Hepatocyte (in vitro differentiated cells): ENCODE results near the gene RBM4. TPM values are rescaled to one million over a fixed set of nuclear protein-coding genes. Genes with fewer than 3 reads are reported as not detected.
A peak's percentile ranks its signal among the peaks of the same experiment; 100 is the strongest.

Source experiments
- DNase-seq: peaks from one replicate; pipeline ENCODE4 v3.0.0-alpha.2; 2016; ENCODE audit warnings: low spot score
- H2AFZ ChIP-seq: fragments of 200-600 bp; sonication (generic); 2 replicates; pipeline ENCODE4 v1.6.0; 2016; ENCODE audit warnings: antibody characterized with exemption, mild to moderate bottlenecking
- H3K27ac ChIP-seq: fragments of 200-600 bp; sonication (generic); 2 replicates; pipeline ENCODE4 v1.5.1; 2016; ENCODE audit warnings: mild to moderate bottlenecking
- H3K27me3 ChIP-seq: fragments of 200-600 bp; sonication (generic); 2 replicates; pipeline ENCODE4 v1.6.1; 2016
- H3K36me3 ChIP-seq: fragments of 200-600 bp; sonication (generic); replicated peaks from 2 replicates; pipeline ENCODE4 v1.5.1; 2016; ENCODE audit warnings: low read depth; ENCODE audit not compliant: insufficient read depth
- H3K4me1 ChIP-seq: fragments of 200-600 bp; sonication (generic); 2 replicates; pipeline ENCODE4 v1.5.1; 2016; ENCODE audit warnings: mild to moderate bottlenecking, moderate library complexity; ENCODE audit not compliant: insufficient read depth
- H3K4me2 ChIP-seq: fragments of 200-600 bp; sonication (generic); 2 replicates; pipeline ENCODE4 v1.6.0; 2016
- H3K4me3 ChIP-seq: fragments of 200-600 bp; sonication (generic); 2 replicates; pipeline ENCODE4 v1.5.1; 2016; ENCODE audit warnings: mild to moderate bottlenecking
- H3K79me2 ChIP-seq: fragments of 200-600 bp; sonication (generic); 2 replicates; pipeline ENCODE4 v1.6.0; 2017; ENCODE audit warnings: mild to moderate bottlenecking
- H3K9me2 ChIP-seq: fragments of 200-600 bp; sonication (generic); replicated peaks from 2 replicates; pipeline ENCODE4 v1.6.0; 2017; ENCODE audit warnings: mild to moderate bottlenecking; ENCODE audit not compliant: insufficient read depth
- H3K9me3 ChIP-seq: fragments of 200-600 bp; sonication (generic); 2 replicates; pipeline ENCODE4 v1.5.1; 2016; ENCODE audit warnings: low read depth, mild to moderate bottlenecking
- H4K20me1 ChIP-seq: fragments of 200-600 bp; sonication (generic); 2 replicates; pipeline ENCODE4 v1.6.0; 2016; ENCODE audit warnings: mild to moderate bottlenecking; ENCODE audit not compliant: insufficient read depth, poor library complexity, severe bottlenecking
- EZH2 ChIP-seq: fragments of 200-600 bp; sonication (generic); IDR thresholded peaks from 2 replicates; pipeline ENCODE4 v1.6.1; 2016; ENCODE audit warnings: antibody characterized with exemption, mild to moderate bottlenecking, borderline replicate concordance
- EZH2phosphoT487 ChIP-seq: fragments of 200-600 bp; sonication (generic); IDR thresholded peaks from one replicate; pipeline ENCODE4 v1.6.1; 2018; ENCODE audit warnings: antibody characterized with exemption, mild to moderate bottlenecking, low read depth, moderate library complexity; ENCODE audit not compliant: unreplicated experiment, severe bottlenecking
- WGBS: methylation state at CpG from one replicate; pipeline ENCODE4 v1.1.6; 2016; ENCODE audit warnings: low lambda C conversion rate; ENCODE audit errors: missing lambda C conversion rate; 5-methylcytosine and 5-hydroxymethylcytosine counted together
- polyA plus RNA-seq: library from polyadenylated mRNA; unstranded; fragments of >200 nt; fragmentation: Nextera tagmentation; extraction: Ambion mirVana; gene quantifications from 2 replicates; pipeline ENCODE4 v1.2.1, GENCODE V29; 2016
- small RNA-seq: library from RNA; depleted of rRNA; stranded (forward); fragments of <200 nt; gene quantifications from one replicate; pipeline ENCODE3, GENCODE V24; 2014
- total RNA-seq: library from RNA; depleted of rRNA; stranded (reverse); fragments of >200 nt; gene quantifications from 2 replicates; pipeline ENCODE4 v1.2.3, GENCODE V29; 2014
- TF ChIP-seq, protein P1 (sequence below): fragments of 200-600 bp; sonication (generic); IDR thresholded peaks from 2 replicates; pipeline ENCODE4 v1.5.1; 2016; ENCODE audit warnings: antibody characterized with exemption, mild to moderate bottlenecking; ENCODE audit not compliant: poor library complexity

RBM4 gene
- total and polyA plus RNA-seq, 2 experiments from 2014 or later: 139 to 150 TPM

DNA sequence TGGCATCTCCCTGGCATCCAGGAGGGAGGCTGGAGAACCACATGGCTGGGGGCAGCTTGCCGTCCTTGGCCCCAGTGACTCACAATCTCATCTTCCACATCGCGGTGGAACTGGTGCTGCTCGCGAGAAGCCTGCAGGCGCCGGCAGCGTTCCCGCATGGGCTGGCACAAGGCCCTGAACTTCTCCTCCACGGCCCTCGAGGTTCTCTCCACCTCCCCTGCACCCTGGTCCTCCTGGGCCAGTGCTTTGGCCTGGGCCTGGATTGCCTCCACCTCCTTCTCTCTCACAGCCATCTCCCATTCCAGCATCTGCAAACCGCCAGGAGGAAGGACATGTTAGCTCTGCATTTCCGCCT, 55.5 kb downstream of the RBM4 start:
- Histone ChIP-seq H3K4me1 (no peaks in the 10 kb centered on the region), H3K9me2 (no peaks in the 10 kb centered on the region), H3K79me2 (no peaks in the 10 kb centered on the region), H4K20me1 (no peaks in the 10 kb centered on the region), H3K27ac (no peak overlapping the region), H3K4me3 (no peak overlapping the region), H3K36me3 (no peaks in the 10 kb centered on the region), H3K4me2 (no peak overlapping the region), H3K27me3 (no peaks in the 10 kb centered on the region), H2AFZ (no peak overlapping the region), H3K9me3 (no peaks in the 10 kb centered on the region)
- 94% methylated on average over 13 of the region's 13 CpGs for WGBS
- TF ChIP-seq, protein P1, sequence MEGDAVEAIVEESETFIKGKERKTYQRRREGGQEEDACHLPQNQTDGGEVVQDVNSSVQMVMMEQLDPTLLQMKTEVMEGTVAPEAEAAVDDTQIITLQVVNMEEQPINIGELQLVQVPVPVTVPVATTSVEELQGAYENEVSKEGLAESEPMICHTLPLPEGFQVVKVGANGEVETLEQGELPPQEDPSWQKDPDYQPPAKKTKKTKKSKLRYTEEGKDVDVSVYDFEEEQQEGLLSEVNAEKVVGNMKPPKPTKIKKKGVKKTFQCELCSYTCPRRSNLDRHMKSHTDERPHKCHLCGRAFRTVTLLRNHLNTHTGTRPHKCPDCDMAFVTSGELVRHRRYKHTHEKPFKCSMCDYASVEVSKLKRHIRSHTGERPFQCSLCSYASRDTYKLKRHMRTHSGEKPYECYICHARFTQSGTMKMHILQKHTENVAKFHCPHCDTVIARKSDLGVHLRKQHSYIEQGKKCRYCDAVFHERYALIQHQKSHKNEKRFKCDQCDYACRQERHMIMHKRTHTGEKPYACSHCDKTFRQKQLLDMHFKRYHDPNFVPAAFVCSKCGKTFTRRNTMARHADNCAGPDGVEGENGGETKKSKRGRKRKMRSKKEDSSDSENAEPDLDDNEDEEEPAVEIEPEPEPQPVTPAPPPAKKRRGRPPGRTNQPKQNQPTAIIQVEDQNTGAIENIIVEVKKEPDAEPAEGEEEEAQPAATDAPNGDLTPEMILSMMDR: no peak
- TF ChIP-seq EZH2: no peak
- TF ChIP-seq EZH2phosphoT487: no peak
- DNase-seq: no peak

GRCh38 chr11:66694732-66695207, 56.3 kb downstream of the RBM4 start:
- no peak overlapping the region for H3K4me3 ChIP-seq
- peak; percentile 94 for DNase-seq
- no peaks in the 10 kb centered on the region for H3K27me3 ChIP-seq
- H3K4me1 ChIP-seq: no peaks in the 10 kb centered on the region
- 31% methylated on average over 6 of the region's 6 CpGs for WGBS
- no peak overlapping the region for H3K27ac ChIP-seq
- H3K79me2 ChIP-seq: no peaks in the 10 kb centered on the region
- no peaks in the 10 kb centered on the region for H3K9me2 ChIP-seq
- H2AFZ ChIP-seq: no peak overlapping the region
- H3K36me3 ChIP-seq: no peaks in the 10 kb centered on the region
- no peak for TF ChIP-seq EZH2phosphoT487
- TF ChIP-seq, protein P1: peak; percentile 94
- H4K20me1 ChIP-seq: no peaks in the 10 kb centered on the region
- no peaks in the 10 kb centered on the region for H3K9me3 ChIP-seq
- no peak overlapping the region for H3K4me2 ChIP-seq

Small RNAs within 50 kb of the gene (small RNA-seq; reads per million reads assigned to genes)
- not detected for gene RNU4-39P

Other genes starting within 250 kb of the RBM4 start
- gene NPAS4, start 217.7 kb upstream of the RBM4 start, total RNA-seq: 0.60 TPM in 1 of 2 replicates, not detected in the other
- gene NPAS4, start 217.7 kb upstream of the RBM4 start, polyA plus RNA-seq: 0.31 TPM in 1 of 2 replicates, not detected in the other
- 45.6 and 60.6 TPM in 2 replicates for gene MRPL11, start 199.9 kb upstream of the RBM4 start, total RNA-seq
- gene MRPL11, start 199.9 kb upstream of the RBM4 start, polyA plus RNA-seq: 57.1 and 59.8 TPM in 2 replicates
- gene PELI3, start 171.8 kb upstream of the RBM4 start, total RNA-seq: 5.5 and 6.7 TPM in 2 replicates
- gene PELI3, start 171.8 kb upstream of the RBM4 start, polyA plus RNA-seq: 5.5 and 10.9 TPM in 2 replicates
- gene DPP3, start 158.3 kb upstream of the RBM4 start, total RNA-seq: 46.0 and 56.0 TPM in 2 replicates
- 54.8 and 57.3 TPM in 2 replicates for gene DPP3, start 158.3 kb upstream of the RBM4 start, polyA plus RNA-seq
- gene BBS1, start 128.1 kb upstream of the RBM4 start, total RNA-seq: 25.1 and 33.4 TPM in 2 replicates
- 27.7 and 33.9 TPM in 2 replicates for gene BBS1, start 128.1 kb upstream of the RBM4 start, polyA plus RNA-seq
- 10.3 and 11.5 TPM in 2 replicates for gene ZDHHC24, start 92.7 kb upstream of the RBM4 start, total RNA-seq
- gene ZDHHC24, start 92.7 kb upstream of the RBM4 start, polyA plus RNA-seq: 16.9 and 18.3 TPM in 2 replicates
- not detected in 2 replicates for gene ACTN3, start 91.8 kb upstream of the RBM4 start, total RNA-seq
- gene ACTN3, start 91.8 kb upstream of the RBM4 start, polyA plus RNA-seq: 0.09 and 0.58 TPM in 2 replicates
- 0.60 and 0.64 TPM in 2 replicates for gene CTSF, start 70.1 kb upstream of the RBM4 start, total RNA-seq
- 1.1 and 1.5 TPM in 2 replicates for gene CTSF, start 70.1 kb upstream of the RBM4 start, polyA plus RNA-seq
- gene CCDC87, start 45.6 kb upstream of the RBM4 start, total RNA-seq: 0.36 and 0.53 TPM in 2 replicates
- 0.22 TPM in 1 of 2 replicates, not detected in the other for gene CCDC87, start 45.6 kb upstream of the RBM4 start, polyA plus RNA-seq
- 32.2 and 41.5 TPM in 2 replicates for gene CCS, start 45.5 kb upstream of the RBM4 start, total RNA-seq
- 97.8 and 127 TPM in 2 replicates for gene CCS, start 45.5 kb upstream of the RBM4 start, polyA plus RNA-seq
- 29.5 and 31.1 TPM in 2 replicates for gene RBM14, start 22.1 kb upstream of the RBM4 start, total RNA-seq
- 66.3 and 70.7 TPM in 2 replicates for gene RBM14, start 22.1 kb upstream of the RBM4 start, polyA plus RNA-seq
- 25.7 and 26.7 TPM in 2 replicates for gene RBM4B, start 39.2 kb downstream of the RBM4 start, total RNA-seq
- 32.4 and 33.4 TPM in 2 replicates for gene RBM4B, start 39.2 kb downstream of the RBM4 start, polyA plus RNA-seq
- 115 and 152 TPM in 2 replicates for gene SPTBN2, start 90.5 kb downstream of the RBM4 start, total RNA-seq
- 177 and 183 TPM in 2 replicates for gene SPTBN2, start 90.5 kb downstream of the RBM4 start, polyA plus RNA-seq
- gene RCE1, start 204.7 kb downstream of the RBM4 start, total RNA-seq: 19.8 and 27.0 TPM in 2 replicates
- gene RCE1, start 204.7 kb downstream of the RBM4 start, polyA plus RNA-seq: 41.4 and 42.2 TPM in 2 replicates
- 12.5 and 15.8 TPM in 2 replicates for gene LRFN4, start 218.4 kb downstream of the RBM4 start, total RNA-seq
- gene LRFN4, start 218.4 kb downstream of the RBM4 start, polyA plus RNA-seq: 14.3 and 30.2 TPM in 2 replicates